ENCODE measurements around the gene DUSP22. TPM values are rescaled to one million over a fixed set of nuclear protein-coding genes. Genes with fewer than 3 reads are reported as not detected.

The DUSP22 gene
- total and polyA plus RNA-seq, 9 of the 15 experiments (the other 6 are each of a cell fraction or from before 2014, with no cell fraction given): 9.3 to 19.4 (median 11.8) TPM

GRCh38 chr6:320351-321157, 28.3 kb downstream of the DUSP22 start:
- in situ Hi-C loops (cut with MboI): no loop called here
- ATAC-seq (no peak), DNase-seq (ENCODE audit: extremely low read depth in 1 of 4, low spot score in 3 of 4) (no peak), FAIRE-seq (no peak)
- Histone ChIP-seq H3K79me2 (ENCODE audit: control insufficient read depth, insufficient read depth, low read length) (no peaks in the 10 kb centered on the region), H3K27ac (ENCODE audit: extremely low read depth, low read depth, low read length) (no peak overlapping the region), H4K20me1 (replicated peaks; ENCODE audit: control insufficient read depth, insufficient read depth, low read length) (peaks cover 41% of the 10 kb centered on the region), H3K4me2 (ENCODE audit: insufficient read depth, low read length) (no peak overlapping the region), H3K9me1 (ENCODE audit: control insufficient read depth, insufficient read depth, low read length) (no peaks in the 10 kb centered on the region), H3K9me3 (replicated peaks; ENCODE audit: control insufficient read depth, insufficient read depth, low read depth, low read length) (no peaks in the 10 kb centered on the region), H2AFZ (ENCODE audit: low read depth, low read length) (no peak overlapping the region), H3K4me1 (replicated peaks in 1 of 2; ENCODE audit: control insufficient read depth in 2 of 2, insufficient read depth in 2 of 2, low read length in 2 of 2) (no peaks in the 10 kb centered on the region; a peak in 1 of 5 replicates), H3K27me3 (ENCODE audit: control insufficient read depth in 2 of 2, insufficient read depth in 2 of 2, low read length in 2 of 2) (peaks cover 3 to 52% of the 10 kb centered on the region in 2 experiments; a peak in 4 of 5 replicates), H3K9ac (ENCODE audit: insufficient read depth in 1 of 2, low read depth in 2 of 2, low read length in 2 of 2) (no peak overlapping the region), H3K36me3 (ENCODE audit: control insufficient read depth, insufficient read depth, low read length) (no peaks in the 10 kb centered on the region), H3K4me3 (no peak overlapping the region)
- POLR2A ChIA-PET: interaction anchor here (0.5 kb wide), 1 partner anchor 191 kb away, joined by 5 read pairs; no protein-coding TSS in a partner anchor
- intact Hi-C loops (cut with micrococcal nuclease): no loop called here
- BruUV-seq (replicated peaks): no TSS peak
- TF ChIP-seq HDAC6 (IDR thresholded peaks at IDR 0.05; ENCODE audit: low read depth, low read length) (0 out of 2 replicates have a peak, but pooled peaks have one; percentile 47), NFYB (IDR thresholded peaks at IDR 0.05; ENCODE audit: extremely low read depth, insufficient read length) (no peak), DIDO1 (tag; IDR thresholded peaks at IDR 0.05; ENCODE audit: low read depth) (no peak)
- 15% methylated on average over 13 of the region's 13 CpGs for WGBS (ENCODE audit: insufficient coverage, low coverage, missing lambda C conversion rate)
- CTCF ChIA-PET (ENCODE audit: low intra/inter-chr PET ratio): no interaction called here

GRCh38 chr6:321158-321438, 28.8 kb downstream of the DUSP22 start:
- Histone ChIP-seq H4K20me1 (replicated peaks; ENCODE audit: control insufficient read depth, insufficient read depth, low read length) (peaks cover 41% of the 10 kb centered on the region), H3K9me3 (replicated peaks; ENCODE audit: control insufficient read depth, insufficient read depth, low read depth, low read length) (no peaks in the 10 kb centered on the region), H3K4me1 (replicated peaks in 1 of 2; ENCODE audit: control insufficient read depth in 2 of 2, insufficient read depth in 2 of 2, low read length in 2 of 2) (no peaks in the 10 kb centered on the region; a peak in 1 of 5 replicates), H3K4me2 (ENCODE audit: insufficient read depth, low read length) (no peak overlapping the region), H3K9ac (ENCODE audit: insufficient read depth in 1 of 2, low read depth in 2 of 2, low read length in 2 of 2) (no peak overlapping the region), H3K27ac (ENCODE audit: extremely low read depth, low read depth, low read length) (no peak overlapping the region), H3K9me1 (ENCODE audit: control insufficient read depth, insufficient read depth, low read length) (no peaks in the 10 kb centered on the region), H3K4me3 (no peak overlapping the region), H2AFZ (ENCODE audit: low read depth, low read length) (no peak overlapping the region), H3K27me3 (ENCODE audit: control insufficient read depth in 2 of 2, insufficient read depth in 2 of 2, low read length in 2 of 2) (peaks cover 3 to 48% of the 10 kb centered on the region in 2 experiments; a peak in 4 of 5 replicates), H3K36me3 (ENCODE audit: control insufficient read depth, insufficient read depth, low read length) (no peaks in the 10 kb centered on the region), H3K79me2 (ENCODE audit: control insufficient read depth, insufficient read depth, low read length) (no peaks in the 10 kb centered on the region)
- WGBS (ENCODE audit: insufficient coverage, low coverage, missing lambda C conversion rate): 0% methylated on average over 1 of the region's 1 CpG
- POLR2A ChIA-PET: interaction anchor here (0.7 kb wide), 1 partner anchor 12 kb away, joined by 3 read pairs; no protein-coding TSS in a partner anchor
- intact Hi-C loops (cut with micrococcal nuclease) (no loop called here), in situ Hi-C loops (cut with MboI) (no loop called here)
- no TSS peak for BruUV-seq (replicated peaks)
- ATAC-seq (no peak), DNase-seq (ENCODE audit: extremely low read depth in 1 of 4, low spot score in 3 of 4) (no peak), FAIRE-seq (no peak)
- CTCF ChIA-PET (ENCODE audit: low intra/inter-chr PET ratio): no interaction called here
- TF ChIP-seq LARP7 (IDR thresholded peaks at IDR 0.05) (no peak), SP1 (CRISPR knock-in tag; IDR thresholded peaks at IDR 0.05) (no peak), CREM (IDR thresholded peaks at IDR 0.05; ENCODE audit: low read depth) (no peak), TSHZ1 (CRISPR knock-in tag; IDR thresholded peaks at IDR 0.05) (no peak), ZBTB43 (CRISPR knock-in tag; IDR thresholded peaks at IDR 0.05) (no peak)
